Hematopoietic multipotent progenitor cell treated with erythropoietin and hydrocortisone succinate and interleukin-3 and kit ligand, for 8 days (in vitro differentiated cells): ENCODE results near the gene CHAMP1.
"Not testable (repeated sequence)": the region's sequence is repeated elsewhere in the genome, so short reads cannot be mapped to it uniquely, and the experiment has no call there.

Experiments
- DNase-seq: peaks from one replicate; pipeline ENCODE4 v3.0.0-alpha.2; 2015

CHAMP1 gene

GRCh38 chr13:114303700-114304327, 10.5 kb upstream of the CHAMP1 start:
- no peak for DNase-seq

GRCh38 chr13:114304346-114305034, 9.8 kb upstream of the CHAMP1 start:
- no peak for DNase-seq

- DNase-seq = no peak
Observed at GRCh38 chr13:114309086-114309485, 5.2 kb upstream of the CHAMP1 start.

- DNase-seq = no peak
Observed at GRCh38 chr13:114309806-114310410, 4.4 kb upstream of the CHAMP1 start.

GRCh38 chr13:114310956-114311355, 3.3 kb upstream of the CHAMP1 start:
- no peak for DNase-seq

- DNase-seq = no peak
Observed at GRCh38 chr13:114311387-114311786, 2.9 kb upstream of the CHAMP1 start.

GRCh38 chr13:114311908-114312307, 2.4 kb upstream of the CHAMP1 start:
- DNase-seq = no peak

GRCh38 chr13:114313061-114313860, 1.0 kb upstream of the CHAMP1 start:
- peak; percentile 33 for DNase-seq

- DNase-seq = peak; percentile 24
Observed at GRCh38 chr13:114315074-114315785, 927 bp downstream of the CHAMP1 start.

- peak; percentile 8 for DNase-seq
Observed at GRCh38 chr13:114318624-114319023, 4.3 kb downstream of the CHAMP1 start.

- no peak for DNase-seq
Observed at GRCh38 chr13:114319441-114319913, 5.2 kb downstream of the CHAMP1 start.

GRCh38 chr13:114320065-114320464, 5.8 kb downstream of the CHAMP1 start:
- peak; percentile 89 for DNase-seq

- no peak for DNase-seq
Observed at GRCh38 chr13:114321256-114321655, 7.0 kb downstream of the CHAMP1 start.

- no peak for DNase-seq
Observed at GRCh38 chr13:114323349-114323748, 9.0 kb downstream of the CHAMP1 start.

- no peak for DNase-seq
Observed at GRCh38 chr13:114324334-114324733, 10.0 kb downstream of the CHAMP1 start.

GRCh38 chr13:114325729-114326128, 11.4 kb downstream of the CHAMP1 start:
- no peak for DNase-seq

- no peak for DNase-seq
Observed at GRCh38 chr13:114328034-114328433, 13.7 kb downstream of the CHAMP1 start.

- DNase-seq = no peak
Observed at GRCh38 chr13:114328595-114328994, 14.3 kb downstream of the CHAMP1 start.

- DNase-seq = no peak
Observed at GRCh38 chr13:114330086-114330485, 15.8 kb downstream of the CHAMP1 start.

- DNase-seq = not testable (repeated sequence)
Observed at GRCh38 chr13:114333881-114334280, 19.6 kb downstream of the CHAMP1 start.

- DNase-seq = no peak
Observed at GRCh38 chr13:114334305-114335053, 20.2 kb downstream of the CHAMP1 start.

- not testable (repeated sequence) for DNase-seq
Observed at GRCh38 chr13:114336457-114336856, 22.2 kb downstream of the CHAMP1 start.
